ENCODE results near the gene RMP24.
"Not testable (repeated sequence)": the region's sequence is repeated elsewhere in the genome, so short reads cannot be mapped to it uniquely, and the experiment has no call there.

RMP24 gene

DNA sequence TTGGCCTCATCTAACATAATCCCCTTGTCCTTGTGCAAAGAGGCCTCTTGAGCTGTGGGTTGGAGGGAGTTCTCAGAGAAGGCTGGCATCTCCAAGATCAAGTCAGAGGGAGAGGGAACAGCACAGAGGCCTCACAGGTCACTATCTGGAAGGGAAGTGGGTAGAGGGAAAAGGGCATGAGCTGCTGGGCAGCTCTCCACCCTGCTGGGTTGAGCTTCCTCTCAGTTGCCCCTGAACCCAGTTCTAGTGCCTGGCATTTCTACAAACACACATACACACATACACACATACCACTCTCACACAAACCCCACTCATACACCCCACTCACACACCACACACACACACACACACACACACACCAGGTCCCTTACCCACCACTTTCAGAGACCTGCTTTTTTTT, 30.3 kb upstream of the RMP24 start:
- Histone ChIP-seq H3K4me2 (ENCODE audit: low read length) (no peak overlapping the region), H3K27me3 (ENCODE audit: control insufficient read depth, insufficient read depth, low read length) (peaks cover 6% of the 10 kb centered on the region), H3K4me3 (ENCODE audit: low read length) (no peak overlapping the region), H3K9me3 (replicated peaks; ENCODE audit: low read length) (no peaks in the 10 kb centered on the region), H3K4me1 (ENCODE audit: control insufficient read depth, insufficient read depth, low read length) (no peaks in the 10 kb centered on the region), H3K9ac (ENCODE audit: low read depth, low read length) (no peak overlapping the region), H3K36me3 (ENCODE audit: insufficient read depth, low read length) (no peaks in the 10 kb centered on the region)

- H3K9me3 ChIP-seq (replicated peaks; ENCODE audit: low read length) = no peaks in the 10 kb centered on the region
- H3K4me1 ChIP-seq (ENCODE audit: control insufficient read depth, insufficient read depth, low read length) = no peaks in the 10 kb centered on the region
- H3K4me2 ChIP-seq (ENCODE audit: low read length) = no peak overlapping the region
- H3K4me3 ChIP-seq (ENCODE audit: low read length) = no peak overlapping the region
- H3K27me3 ChIP-seq (ENCODE audit: control insufficient read depth, insufficient read depth, low read length) = peaks cover 6% of the 10 kb centered on the region
- no peaks in the 10 kb centered on the region for H3K36me3 ChIP-seq (ENCODE audit: insufficient read depth, low read length)
- H3K9ac ChIP-seq (ENCODE audit: low read depth, low read length) = no peak overlapping the region
These were observed 29.8 kb upstream of the RMP24 start for GRCh38 chr18:35942661-35943060.

DNA sequence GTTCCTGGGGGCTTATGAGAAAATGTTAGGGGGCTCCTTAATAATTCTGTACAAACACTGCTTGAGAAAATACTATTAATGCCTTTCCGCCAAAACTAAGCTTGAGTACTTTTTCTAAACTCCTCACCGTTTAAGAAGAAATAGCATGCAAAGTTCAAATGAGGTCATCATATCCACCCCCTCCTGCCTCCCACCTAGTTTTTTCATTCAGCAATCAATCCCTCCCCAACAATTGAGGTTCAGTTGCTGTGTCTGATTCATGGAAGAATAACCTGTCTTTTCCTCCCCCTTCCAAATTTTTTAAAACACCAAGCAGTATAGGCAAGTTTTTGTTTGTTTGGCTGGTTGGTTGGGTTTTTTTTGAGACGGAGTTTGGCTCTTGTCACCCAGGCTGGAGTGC, 24.4 kb upstream of the RMP24 start:
- Histone ChIP-seq H3K4me1 (ENCODE audit: control insufficient read depth, insufficient read depth, low read length) (peaks cover 5% of the 10 kb centered on the region), H3K4me2 (ENCODE audit: low read length) (no peak overlapping the region), H3K9ac (ENCODE audit: low read depth, low read length) (no peak overlapping the region), H3K36me3 (ENCODE audit: insufficient read depth, low read length) (no peaks in the 10 kb centered on the region), H3K9me3 (replicated peaks; ENCODE audit: low read length) (no peaks in the 10 kb centered on the region), H3K4me3 (ENCODE audit: low read length) (no peak overlapping the region), H3K27me3 (ENCODE audit: control insufficient read depth, insufficient read depth, low read length) (peaks cover 21% of the 10 kb centered on the region)

DNA sequence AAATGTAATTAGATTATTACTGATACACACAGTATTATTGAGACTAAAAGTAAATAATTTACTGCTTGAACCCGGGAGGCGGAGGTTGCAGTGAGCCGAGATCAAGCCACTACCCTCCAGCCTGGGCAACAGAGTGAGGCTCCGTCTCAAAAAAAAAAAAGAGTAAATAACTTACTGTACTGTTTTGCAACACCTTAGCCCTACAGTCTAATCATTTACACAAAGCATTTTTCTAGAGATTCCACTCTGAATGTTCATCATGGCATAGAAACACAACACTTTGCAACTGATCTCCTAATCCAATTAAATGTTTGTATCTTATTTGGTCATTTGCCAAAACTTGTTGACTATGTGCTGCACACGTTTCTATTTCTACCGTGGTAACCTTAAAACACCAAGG, 23.4 kb upstream of the RMP24 start:
- Histone ChIP-seq H3K27me3 (ENCODE audit: control insufficient read depth, insufficient read depth, low read length) (peaks cover 21% of the 10 kb centered on the region), H3K4me1 (ENCODE audit: control insufficient read depth, insufficient read depth, low read length) (peaks cover 5% of the 10 kb centered on the region), H3K36me3 (ENCODE audit: insufficient read depth, low read length) (no peaks in the 10 kb centered on the region), H3K4me3 (ENCODE audit: low read length) (no peak overlapping the region), H3K4me2 (ENCODE audit: low read length) (no peak overlapping the region), H3K9me3 (replicated peaks; ENCODE audit: low read length) (no peaks in the 10 kb centered on the region), H3K9ac (ENCODE audit: low read depth, low read length) (no peak overlapping the region)

DNA sequence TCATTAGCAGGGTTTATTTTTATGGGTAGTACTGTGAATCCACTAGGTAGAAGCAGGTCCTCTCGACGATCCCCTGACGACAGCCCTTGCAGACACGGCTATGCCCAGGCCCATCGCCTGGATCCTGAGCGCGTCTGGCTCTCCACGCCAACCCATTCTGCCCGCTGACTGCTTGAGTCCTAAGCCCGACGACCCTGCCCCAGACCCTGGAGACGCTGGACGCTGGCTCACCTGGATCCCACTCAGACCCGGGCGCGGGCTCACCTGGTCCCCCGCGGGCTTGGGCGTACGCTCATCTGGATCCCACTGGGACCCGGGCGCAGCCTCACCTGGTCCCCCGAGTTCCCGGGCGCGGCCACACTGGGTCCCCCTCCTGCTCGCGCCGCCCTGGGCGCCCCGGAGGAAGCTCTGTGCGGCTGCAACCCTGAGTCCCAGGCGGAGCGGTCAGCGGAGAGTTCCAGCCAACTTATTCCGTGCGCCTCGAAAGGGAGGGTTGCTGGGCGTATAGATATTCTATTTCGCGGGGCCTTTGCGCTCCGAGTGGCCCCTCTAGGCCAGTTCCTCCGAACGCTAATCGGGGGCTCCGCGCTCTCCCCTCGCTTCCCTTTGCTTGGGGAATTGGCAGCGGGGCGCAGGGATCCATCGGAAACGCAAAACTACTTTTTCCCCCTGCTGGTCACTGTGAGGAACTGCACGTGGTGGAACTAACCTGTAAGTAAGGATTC, 22.4 kb upstream of the RMP24 start:
- Histone ChIP-seq H3K9me3 (replicated peaks; ENCODE audit: low read length) (no peaks in the 10 kb centered on the region), H3K4me1 (ENCODE audit: control insufficient read depth, insufficient read depth, low read length) (peaks cover 5% of the 10 kb centered on the region), H3K27me3 (ENCODE audit: control insufficient read depth, insufficient read depth, low read length) (peaks cover 21% of the 10 kb centered on the region), H3K4me3 (ENCODE audit: low read length) (peak overlapping the region; percentile 80), H3K9ac (ENCODE audit: low read depth, low read length) (peak overlapping the region; percentile 41), H3K4me2 (ENCODE audit: low read length) (peak overlapping the region; percentile 99), H3K36me3 (ENCODE audit: insufficient read depth, low read length) (no peaks in the 10 kb centered on the region)

GRCh38 chr18:35950628-35950982, 21.9 kb upstream of the RMP24 start:
- H3K36me3 ChIP-seq (ENCODE audit: insufficient read depth, low read length) = no peaks in the 10 kb centered on the region
- peak overlapping the region; percentile 99 for H3K4me2 ChIP-seq (ENCODE audit: low read length)
- H3K9ac ChIP-seq (ENCODE audit: low read depth, low read length) = no peak overlapping the region
- H3K27me3 ChIP-seq (ENCODE audit: control insufficient read depth, insufficient read depth, low read length) = peaks cover 21% of the 10 kb centered on the region
- no peak overlapping the region for H3K4me3 ChIP-seq (ENCODE audit: low read length)
- H3K9me3 ChIP-seq (replicated peaks; ENCODE audit: low read length) = no peaks in the 10 kb centered on the region
- H3K4me1 ChIP-seq (ENCODE audit: control insufficient read depth, insufficient read depth, low read length) = peaks cover 5% of the 10 kb centered on the region

DNA sequence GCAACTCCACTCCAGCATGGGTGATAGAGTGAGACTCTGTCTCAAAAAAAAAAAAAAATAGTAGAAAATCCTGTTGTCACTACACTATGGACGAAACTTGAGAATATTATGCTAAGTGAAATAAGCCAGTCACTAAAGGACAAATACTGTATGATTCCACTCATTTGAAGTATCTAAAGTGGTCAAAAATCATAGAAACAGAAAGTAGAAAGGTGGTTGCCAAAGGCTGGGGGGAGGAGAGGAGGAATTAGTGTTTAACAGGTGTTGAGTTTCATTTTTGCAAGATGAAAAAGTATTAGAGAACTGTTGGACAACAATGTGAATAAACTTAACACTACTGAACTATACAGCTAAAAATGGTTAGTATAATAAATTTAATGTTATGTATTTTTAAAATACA, 18.8 kb upstream of the RMP24 start:
- peaks cover 5% of the 10 kb centered on the region for H3K4me1 ChIP-seq (ENCODE audit: control insufficient read depth, insufficient read depth, low read length)
- no peak overlapping the region for H3K4me3 ChIP-seq (ENCODE audit: low read length)
- H3K4me2 ChIP-seq (ENCODE audit: low read length) = no peak overlapping the region
- no peaks in the 10 kb centered on the region for H3K36me3 ChIP-seq (ENCODE audit: insufficient read depth, low read length)
- H3K27me3 ChIP-seq (ENCODE audit: control insufficient read depth, insufficient read depth, low read length) = peaks cover 14% of the 10 kb centered on the region
- H3K9ac ChIP-seq (ENCODE audit: low read depth, low read length) = no peak overlapping the region
- H3K9me3 ChIP-seq (replicated peaks; ENCODE audit: low read length) = no peaks in the 10 kb centered on the region

GRCh38 chr18:35956226-35956625, 16.3 kb upstream of the RMP24 start:
- Histone ChIP-seq H3K36me3 (ENCODE audit: insufficient read depth, low read length) (no peaks in the 10 kb centered on the region), H3K4me2 (ENCODE audit: low read length) (no peak overlapping the region), H3K27me3 (ENCODE audit: control insufficient read depth, insufficient read depth, low read length) (peaks cover 3% of the 10 kb centered on the region), H3K9ac (ENCODE audit: low read depth, low read length) (no peak overlapping the region), H3K9me3 (replicated peaks; ENCODE audit: low read length) (no peaks in the 10 kb centered on the region), H3K4me1 (ENCODE audit: control insufficient read depth, insufficient read depth, low read length) (no peaks in the 10 kb centered on the region), H3K4me3 (ENCODE audit: low read length) (no peak overlapping the region)

DNA sequence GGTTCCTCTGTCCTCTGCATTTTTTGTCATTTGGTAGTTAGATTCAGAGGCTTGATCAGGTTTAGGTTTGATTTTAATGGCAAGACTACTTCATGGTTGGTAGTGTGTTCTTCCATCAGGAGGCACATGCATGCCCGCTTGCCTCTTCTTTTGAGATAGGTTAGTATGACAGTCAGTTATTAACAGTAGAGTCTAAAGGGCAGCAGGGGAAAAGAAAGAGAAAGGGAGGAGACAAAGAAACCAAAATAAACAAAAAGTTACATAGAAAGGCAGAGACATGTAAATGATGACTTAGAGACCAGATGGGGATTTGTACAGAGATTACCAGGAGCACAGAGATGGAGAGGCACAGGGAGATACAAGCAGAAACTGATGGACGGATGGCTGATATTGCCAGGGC, 10.2 kb upstream of the RMP24 start:
- Histone ChIP-seq H3K36me3 (ENCODE audit: insufficient read depth, low read length) (no peaks in the 10 kb centered on the region), H3K4me3 (ENCODE audit: low read length) (no peak overlapping the region), H3K4me1 (ENCODE audit: control insufficient read depth, insufficient read depth, low read length) (no peaks in the 10 kb centered on the region), H3K9me3 (replicated peaks; ENCODE audit: low read length) (no peaks in the 10 kb centered on the region), H3K4me2 (ENCODE audit: low read length) (no peak overlapping the region), H3K9ac (ENCODE audit: low read depth, low read length) (no peak overlapping the region), H3K27me3 (ENCODE audit: control insufficient read depth, insufficient read depth, low read length) (peaks cover 6% of the 10 kb centered on the region)

- Histone ChIP-seq H3K36me3 (ENCODE audit: insufficient read depth, low read length) (no peaks in the 10 kb centered on the region), H3K4me3 (ENCODE audit: low read length) (no peak overlapping the region), H3K4me2 (ENCODE audit: low read length) (no peak overlapping the region), H3K9me3 (replicated peaks; ENCODE audit: low read length) (no peaks in the 10 kb centered on the region), H3K9ac (ENCODE audit: low read depth, low read length) (no peak overlapping the region), H3K4me1 (ENCODE audit: control insufficient read depth, insufficient read depth, low read length) (no peaks in the 10 kb centered on the region), H3K27me3 (ENCODE audit: control insufficient read depth, insufficient read depth, low read length) (peaks cover 3% of the 10 kb centered on the region)
These were observed 8.2 kb upstream of the RMP24 start for GRCh38 chr18:35964319-35964718.

- H3K4me2 ChIP-seq (ENCODE audit: low read length); H3K36me3 ChIP-seq (ENCODE audit: insufficient read depth, low read length); H3K4me1 ChIP-seq (ENCODE audit: control insufficient read depth, insufficient read depth, low read length); H3K4me3 ChIP-seq (ENCODE audit: low read length); H3K9ac ChIP-seq (ENCODE audit: low read depth, low read length); H3K9me3 ChIP-seq (replicated peaks; ENCODE audit: low read length); H3K27me3 ChIP-seq (ENCODE audit: control insufficient read depth, insufficient read depth, low read length): not testable (repeated sequence)
These were observed 4.6 kb upstream of the RMP24 start for GRCh38 chr18:35967866-35968265.

- Histone ChIP-seq H3K9me3 (replicated peaks; ENCODE audit: low read length) (no peaks in the 10 kb centered on the region), H3K27me3 (ENCODE audit: control insufficient read depth, insufficient read depth, low read length) (no peaks in the 10 kb centered on the region), H3K4me1 (ENCODE audit: control insufficient read depth, insufficient read depth, low read length) (peaks cover 10% of the 10 kb centered on the region), H3K4me2 (ENCODE audit: low read length) (no peak overlapping the region), H3K9ac (ENCODE audit: low read depth, low read length) (no peak overlapping the region), H3K4me3 (ENCODE audit: low read length) (no peak overlapping the region), H3K36me3 (ENCODE audit: insufficient read depth, low read length) (no peaks in the 10 kb centered on the region)
These were observed 4.1 kb upstream of the RMP24 start for GRCh38 chr18:35968278-35968880.

Data from skeletal muscle satellite cell (primary cell).